NCI-H460 (cell line): ENCODE results near the gene MAN2B2. TPM values are rescaled to one million over a fixed set of nuclear protein-coding genes. Genes with fewer than 3 reads are reported as not detected.
A peak's percentile ranks its signal among the peaks of the same experiment; 100 is the strongest.

Source experiments
- DNase-seq: peaks from one replicate; pipeline ENCODE4 v3.0.0-alpha.2; 2016; ENCODE audit warnings: low read depth; ENCODE audit errors: extremely low read depth
- polyA plus RNA-seq: library from polyadenylated mRNA; depleted of rRNA; stranded (reverse); fragments of >200 nt; gene quantifications from 2 replicates; pipeline ENCODE4 v1.2.3, GENCODE V29; 2014; cell fraction: nucleus; rRNA removed
- total RNA-seq: library from RNA; depleted of rRNA; stranded (reverse); fragments of >200 nt; shearing (Covaris generic); gene quantifications from 2 replicates; pipeline ENCODE4 v1.2.3, GENCODE V29; 2014; rRNA removed

Gene MAN2B2
- total RNA-seq, result 5.9 and 6.2 TPM in 2 replicates
- 9.1 and 12.7 TPM in 2 replicates for polyA plus RNA-seq

- DNase-seq, result peak; percentile 51
Measured at GRCh38 chr4:6574747-6575502, at the start of gene MAN2B2. TSS of gene MAN2B2 (plus strand) at chr4:6575189. CDS start at chr4:6575211, 22 bp downstream.

GRCh38 chr4:6525474-6525873 lies 49.5 kb upstream of the MAN2B2 start:
- DNase-seq, result no peak

- DNase-seq, result no peak
Measured at GRCh38 chr4:6526156-6526555, 48.8 kb upstream of the MAN2B2 start.

- DNase-seq, result no peak
Measured at GRCh38 chr4:6526671-6527091, 48.3 kb upstream of the MAN2B2 start.

- DNase-seq, result no peak
Measured at GRCh38 chr4:6527259-6527658, 47.7 kb upstream of the MAN2B2 start.

GRCh38 chr4:6527683-6528595 lies 47.0 kb upstream of the MAN2B2 start:
- no peak for DNase-seq

- no peak for DNase-seq
Measured at GRCh38 chr4:6529021-6529420, 46.0 kb upstream of the MAN2B2 start.

- no peak for DNase-seq
Measured at GRCh38 chr4:6530301-6530700, 44.7 kb upstream of the MAN2B2 start.

GRCh38 chr4:6530964-6531363 lies 44.0 kb upstream of the MAN2B2 start:
- no peak for DNase-seq

GRCh38 chr4:6532102-6532501 lies 42.9 kb upstream of the MAN2B2 start:
- DNase-seq, result no peak

- DNase-seq, result no peak
Measured at GRCh38 chr4:6532658-6533057, 42.3 kb upstream of the MAN2B2 start.

- no peak for DNase-seq
Measured at GRCh38 chr4:6534050-6534449, 40.9 kb upstream of the MAN2B2 start.

GRCh38 chr4:6534618-6535328 lies 40.2 kb upstream of the MAN2B2 start:
- DNase-seq, result no peak

- no peak for DNase-seq
Measured at GRCh38 chr4:6535329-6535692, 39.7 kb upstream of the MAN2B2 start.

- DNase-seq, result no peak
Measured at GRCh38 chr4:6535706-6536105, 39.3 kb upstream of the MAN2B2 start.

GRCh38 chr4:6538111-6538510 lies 36.9 kb upstream of the MAN2B2 start:
- DNase-seq, result no peak

- DNase-seq, result no peak
Measured at GRCh38 chr4:6538575-6538974, 36.4 kb upstream of the MAN2B2 start.

- DNase-seq, result no peak
Measured at GRCh38 chr4:6539009-6539764, 35.8 kb upstream of the MAN2B2 start.

- DNase-seq, result no peak
Measured at GRCh38 chr4:6540879-6541278, 34.1 kb upstream of the MAN2B2 start.

GRCh38 chr4:6541789-6542188 lies 33.2 kb upstream of the MAN2B2 start:
- DNase-seq, result no peak
